GM18907 (cell line): ENCODE measurements around the gene SFMBT2.

Experiments
- ATAC-seq: cut with Tn5 transposase; IDR thresholded peaks from one replicate; pipeline ENCODE4 v1.9.1; 2021; ENCODE audit warnings: mild to moderate bottlenecking, moderate library complexity; ENCODE audit not compliant: unreplicated experiment

Gene SFMBT2

GRCh38 chr10:7372504-7372903 lies 38.3 kb downstream of the SFMBT2 start:
- no peak for ATAC-seq

GRCh38 chr10:7370511-7370910 lies 40.3 kb downstream of the SFMBT2 start:
- no peak for ATAC-seq

GRCh38 chr10:7365027-7365745 lies 45.6 kb downstream of the SFMBT2 start:
- ATAC-seq, result no peak

GRCh38 chr10:7364474-7364873 lies 46.4 kb downstream of the SFMBT2 start:
- no peak for ATAC-seq

- no peak for ATAC-seq
These were observed 47.1 kb downstream of the SFMBT2 start for GRCh38 chr10:7363700-7364099.

GRCh38 chr10:7362471-7362870 lies 48.4 kb downstream of the SFMBT2 start:
- ATAC-seq, result no peak

- ATAC-seq, result no peak
These were observed 49.5 kb downstream of the SFMBT2 start for GRCh38 chr10:7361316-7361715.

- no peak for ATAC-seq
These were observed 50.9 kb downstream of the SFMBT2 start for GRCh38 chr10:7359954-7360353.

- no peak for ATAC-seq
These were observed 51.5 kb downstream of the SFMBT2 start for GRCh38 chr10:7359356-7359755.

- ATAC-seq, result no peak
These were observed 53.6 kb downstream of the SFMBT2 start for GRCh38 chr10:7357193-7357592.

- ATAC-seq, result no peak
These were observed 56.3 kb downstream of the SFMBT2 start for GRCh38 chr10:7354330-7355047.

- ATAC-seq, result no peak
These were observed 58.9 kb downstream of the SFMBT2 start for GRCh38 chr10:7351894-7352293.

GRCh38 chr10:7350541-7351195 lies 60.2 kb downstream of the SFMBT2 start:
- ATAC-seq, result no peak

- ATAC-seq, result no peak
These were observed 65.1 kb downstream of the SFMBT2 start for GRCh38 chr10:7345717-7346116.

- no peak for ATAC-seq
These were observed 67.8 kb downstream of the SFMBT2 start for GRCh38 chr10:7343040-7343439.

GRCh38 chr10:7340179-7340874 lies 70.5 kb downstream of the SFMBT2 start:
- ATAC-seq, result no peak

- no peak for ATAC-seq
These were observed 71.3 kb downstream of the SFMBT2 start for GRCh38 chr10:7339510-7339909.

- no peak for ATAC-seq
These were observed 72.4 kb downstream of the SFMBT2 start for GRCh38 chr10:7338469-7338868.

- ATAC-seq, result peak; percentile 80
These were observed 73.2 kb downstream of the SFMBT2 start for GRCh38 chr10:7337431-7338171.

GRCh38 chr10:7335977-7336376 lies 74.9 kb downstream of the SFMBT2 start:
- no peak for ATAC-seq

- no peak for ATAC-seq
These were observed 76.2 kb downstream of the SFMBT2 start for GRCh38 chr10:7334642-7334964.
